ENCODE results near the gene ANXA3.
A peak's percentile ranks its signal among the peaks of the same experiment; 100 is the strongest.

The ANXA3 gene

GRCh38 chr4:78553529-78554060 is 2.0 kb downstream of the ANXA3 start:
- no peak overlapping the region for H4K12ac ChIP-seq (ENCODE audit: low read depth, low read length)
- peaks cover 15% of the 10 kb centered on the region for H3K79me2 ChIP-seq (ENCODE audit: control insufficient read depth, insufficient read depth, low read length, poor library complexity)
- no peak overlapping the region for H3K4me3 ChIP-seq (ENCODE audit: low read depth, low read length)
- peaks cover 8 to 14% of the 10 kb centered on the region in 2 experiments for H3K4me1 ChIP-seq (ENCODE audit: control insufficient read depth in 1 of 2, insufficient read depth in 2 of 2, low read length in 2 of 2)
- H3K18ac ChIP-seq (ENCODE audit: low read length), result no peak overlapping the region
- peak overlapping the region; percentile 84 for H2BK12ac ChIP-seq (ENCODE audit: low read length)
- DNase-seq, result no peak
- H2AK5ac ChIP-seq (ENCODE audit: low read length), result peak overlapping the region; percentile 91
- H3K9me3 ChIP-seq (ENCODE audit: insufficient read depth, low read depth, low read length), result no peaks in the 10 kb centered on the region
- peak overlapping the region; percentile 95 for H3K14ac ChIP-seq (ENCODE audit: low read length)
- peak overlapping the region; percentile 95 for H2BK120ac ChIP-seq (ENCODE audit: insufficient read depth, low read length, poor library complexity)
- H3K27ac ChIP-seq (ENCODE audit: low read depth, low read length), result peak overlapping the region; percentile 100
- H3K4me2 ChIP-seq (ENCODE audit: low read length), result peak overlapping the region; percentile 81
- peak overlapping the region; percentile 88 for H2BK5ac ChIP-seq (ENCODE audit: low read depth, low read length, poor library complexity)
- H3K79me1 ChIP-seq (ENCODE audit: low read length), result peaks cover 22% of the 10 kb centered on the region
- H3K9ac ChIP-seq (ENCODE audit: low read length), result no peak overlapping the region
- peak overlapping the region; percentile 65 for H4K8ac ChIP-seq (ENCODE audit: low read depth, low read length)
- no peak overlapping the region for H2AFZ ChIP-seq (ENCODE audit: insufficient read depth, low read length, poor library complexity)
- H3K4ac ChIP-seq (ENCODE audit: low read depth, low read length), result peak overlapping the region; percentile 95
- H3K27me3 ChIP-seq (ENCODE audit: insufficient read depth, low read length), result no peaks in the 10 kb centered on the region
- H3K36me3 ChIP-seq (ENCODE audit: control insufficient read depth in 1 of 2, insufficient read depth in 2 of 2, low read length in 2 of 2), result peaks cover 8 to 9% of the 10 kb centered on the region in 2 experiments
- H4K91ac ChIP-seq (ENCODE audit: low read depth, low read length), result peak overlapping the region; percentile 73
- no peak overlapping the region for H3K23ac ChIP-seq (ENCODE audit: low read length)

- Histone ChIP-seq H3K9ac (ENCODE audit: low read length) (no peak overlapping the region), H4K8ac (ENCODE audit: low read depth, low read length) (no peak overlapping the region), H3K27me3 (ENCODE audit: insufficient read depth, low read length) (no peaks in the 10 kb centered on the region), H3K79me2 (ENCODE audit: control insufficient read depth, insufficient read depth, low read length, poor library complexity) (peaks cover 17% of the 10 kb centered on the region), H3K27ac (ENCODE audit: low read depth, low read length) (peak overlapping the region; percentile 42), H2AFZ (ENCODE audit: insufficient read depth, low read length, poor library complexity) (no peak overlapping the region), H2BK12ac (ENCODE audit: low read length) (no peak overlapping the region), H3K4me1 (ENCODE audit: control insufficient read depth in 1 of 2, insufficient read depth in 2 of 2, low read length in 2 of 2) (peaks cover 19 to 21% of the 10 kb centered on the region in 2 experiments), H3K36me3 (ENCODE audit: control insufficient read depth in 1 of 2, insufficient read depth in 2 of 2, low read length in 2 of 2) (peaks cover 9 to 11% of the 10 kb centered on the region in 2 experiments), H3K4ac (ENCODE audit: low read depth, low read length) (peak overlapping the region; percentile 31), H2BK5ac (ENCODE audit: low read depth, low read length, poor library complexity) (peak overlapping the region; percentile 46), H3K4me3 (ENCODE audit: low read depth, low read length) (no peak overlapping the region), H3K14ac (ENCODE audit: low read length) (no peak overlapping the region), H3K18ac (ENCODE audit: low read length) (no peak overlapping the region), H3K4me2 (ENCODE audit: low read length) (no peak overlapping the region), H3K23ac (ENCODE audit: low read length) (no peak overlapping the region), H2AK5ac (ENCODE audit: low read length) (no peak overlapping the region), H4K91ac (ENCODE audit: low read depth, low read length) (no peak overlapping the region), H2BK120ac (ENCODE audit: insufficient read depth, low read length, poor library complexity) (peak overlapping the region; percentile 55), H3K9me3 (ENCODE audit: insufficient read depth, low read depth, low read length) (no peaks in the 10 kb centered on the region), H3K79me1 (ENCODE audit: low read length) (peaks cover 29% of the 10 kb centered on the region), H4K12ac (ENCODE audit: low read depth, low read length) (no peak overlapping the region)
- no CpG with 5 or more reads among the region's 4 CpGs for WGBS (ENCODE audit: extremely low coverage, insufficient coverage, insufficient read length)
- DNase-seq, result peak in 1 of 2 donors; percentile 7
Observed at GRCh38 chr4:78556665-78557064, 5.1 kb downstream of the ANXA3 start.

GRCh38 chr4:78557841-78558240 is 6.3 kb downstream of the ANXA3 start:
- no peak overlapping the region for H3K14ac ChIP-seq (ENCODE audit: low read length)
- DNase-seq, result no peak
- no peaks in the 10 kb centered on the region for H3K9me3 ChIP-seq (ENCODE audit: insufficient read depth, low read depth, low read length)
- no peak overlapping the region for H2BK12ac ChIP-seq (ENCODE audit: low read length)
- H3K27me3 ChIP-seq (ENCODE audit: insufficient read depth, low read length), result no peaks in the 10 kb centered on the region
- no peak overlapping the region for H3K18ac ChIP-seq (ENCODE audit: low read length)
- H4K8ac ChIP-seq (ENCODE audit: low read depth, low read length), result no peak overlapping the region
- H2BK5ac ChIP-seq (ENCODE audit: low read depth, low read length, poor library complexity), result no peak overlapping the region
- peaks cover 9 to 11% of the 10 kb centered on the region in 2 experiments for H3K36me3 ChIP-seq (ENCODE audit: control insufficient read depth in 1 of 2, insufficient read depth in 2 of 2, low read length in 2 of 2)
- no peak overlapping the region for H3K4me3 ChIP-seq (ENCODE audit: low read depth, low read length)
- H3K4ac ChIP-seq (ENCODE audit: low read depth, low read length), result no peak overlapping the region
- H3K23ac ChIP-seq (ENCODE audit: low read length), result no peak overlapping the region
- peaks cover 12% of the 10 kb centered on the region for H3K79me2 ChIP-seq (ENCODE audit: control insufficient read depth, insufficient read depth, low read length, poor library complexity)
- H3K79me1 ChIP-seq (ENCODE audit: low read length), result peaks cover 24% of the 10 kb centered on the region
- no peak overlapping the region for H3K4me2 ChIP-seq (ENCODE audit: low read length)
- no peak overlapping the region for H2BK120ac ChIP-seq (ENCODE audit: insufficient read depth, low read length, poor library complexity)
- no peak overlapping the region for H2AFZ ChIP-seq (ENCODE audit: insufficient read depth, low read length, poor library complexity)
- H2AK5ac ChIP-seq (ENCODE audit: low read length), result no peak overlapping the region
- peak overlapping the region; percentile 6 for H3K27ac ChIP-seq (ENCODE audit: low read depth, low read length)
- 100% methylated on average over 1 of the region's 2 CpGs for WGBS (ENCODE audit: extremely low coverage, insufficient coverage, insufficient read length)
- no peak overlapping the region for H4K91ac ChIP-seq (ENCODE audit: low read depth, low read length)
- H3K4me1 ChIP-seq (ENCODE audit: control insufficient read depth in 1 of 2, insufficient read depth in 2 of 2, low read length in 2 of 2), result peaks cover 19 to 23% of the 10 kb centered on the region in 2 experiments
- H4K12ac ChIP-seq (ENCODE audit: low read depth, low read length), result no peak overlapping the region
- H3K9ac ChIP-seq (ENCODE audit: low read length), result no peak overlapping the region

DNA sequence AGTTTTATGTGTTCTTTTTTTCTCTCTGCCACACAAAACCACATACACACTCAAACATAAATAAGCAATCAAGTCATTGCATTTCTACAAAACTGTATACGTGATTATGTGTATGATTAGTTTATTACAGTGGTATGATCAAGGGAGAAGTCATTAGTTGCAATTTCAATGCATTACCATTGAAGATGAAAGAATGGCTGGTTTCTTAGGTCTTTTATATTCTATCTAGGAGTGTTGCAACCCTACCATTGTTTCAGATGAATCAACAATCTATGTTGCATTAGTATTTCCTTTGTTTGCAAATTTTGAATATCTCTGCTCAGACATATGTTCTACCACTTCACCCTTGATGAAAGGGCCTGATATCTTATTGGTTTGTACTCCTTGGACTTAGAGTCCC is 6.8 kb downstream of the ANXA3 start:
- Histone ChIP-seq H3K79me2 (ENCODE audit: control insufficient read depth, insufficient read depth, low read length, poor library complexity) (peaks cover 9% of the 10 kb centered on the region), H2BK5ac (ENCODE audit: low read depth, low read length, poor library complexity) (no peak overlapping the region), H2AK5ac (ENCODE audit: low read length) (no peak overlapping the region), H3K23ac (ENCODE audit: low read length) (no peak overlapping the region), H3K4ac (ENCODE audit: low read depth, low read length) (no peak overlapping the region), H3K9ac (ENCODE audit: low read length) (no peak overlapping the region), H4K8ac (ENCODE audit: low read depth, low read length) (no peak overlapping the region), H3K14ac (ENCODE audit: low read length) (no peak overlapping the region), H3K9me3 (ENCODE audit: insufficient read depth, low read depth, low read length) (no peaks in the 10 kb centered on the region), H3K27me3 (ENCODE audit: insufficient read depth, low read length) (no peaks in the 10 kb centered on the region), H2AFZ (ENCODE audit: insufficient read depth, low read length, poor library complexity) (no peak overlapping the region), H3K36me3 (ENCODE audit: control insufficient read depth in 1 of 2, insufficient read depth in 2 of 2, low read length in 2 of 2) (peaks cover 9 to 11% of the 10 kb centered on the region in 2 experiments), H3K18ac (ENCODE audit: low read length) (no peak overlapping the region), H3K4me2 (ENCODE audit: low read length) (no peak overlapping the region), H3K4me3 (ENCODE audit: low read depth, low read length) (no peak overlapping the region), H3K4me1 (ENCODE audit: control insufficient read depth in 1 of 2, insufficient read depth in 2 of 2, low read length in 2 of 2) (peaks cover 17 to 24% of the 10 kb centered on the region in 2 experiments), H4K12ac (ENCODE audit: low read depth, low read length) (no peak overlapping the region), H4K91ac (ENCODE audit: low read depth, low read length) (no peak overlapping the region), H3K79me1 (ENCODE audit: low read length) (peaks cover 23% of the 10 kb centered on the region), H2BK12ac (ENCODE audit: low read length) (no peak overlapping the region), H2BK120ac (ENCODE audit: insufficient read depth, low read length, poor library complexity) (no peak overlapping the region), H3K27ac (ENCODE audit: low read depth, low read length) (peak overlapping the region; percentile 64)
- no peak for DNase-seq
- WGBS (ENCODE audit: extremely low coverage, insufficient coverage, insufficient read length), result no CpG with 5 or more reads among the region's 1 CpG

All from trophoblast cell (in vitro differentiated cells and primary cell).